DMS 273 (cell line): ENCODE results near the gene AIG1.

Source experiments
- DNase-seq: peaks from one replicate; lab custom pipeline; 2025; ENCODE audit not compliant: unreplicated experiment; lab: John Stamatoyannopoulos, UW

AIG1 gene

GRCh38 chr6:143192766-143193165 is 132.1 kb downstream of the AIG1 start:
- no peak for DNase-seq

- DNase-seq = no peak
Measured at GRCh38 chr6:143193571-143194094, 132.9 kb downstream of the AIG1 start.

- no peak for DNase-seq
Measured at GRCh38 chr6:143194095-143194589, 133.5 kb downstream of the AIG1 start.

GRCh38 chr6:143195349-143195845 is 134.7 kb downstream of the AIG1 start:
- DNase-seq = no peak

GRCh38 chr6:143196525-143197225 is 136.0 kb downstream of the AIG1 start:
- DNase-seq = no peak

GRCh38 chr6:143197377-143197776 is 136.7 kb downstream of the AIG1 start:
- DNase-seq = no peak

GRCh38 chr6:143198312-143198711 is 137.6 kb downstream of the AIG1 start:
- peak; percentile 4 for DNase-seq

- DNase-seq = no peak
Measured at GRCh38 chr6:143199291-143199690, 138.6 kb downstream of the AIG1 start.

- no peak for DNase-seq
Measured at GRCh38 chr6:143200167-143200770, 139.6 kb downstream of the AIG1 start.

- DNase-seq = no peak
Measured at GRCh38 chr6:143204045-143204444, 143.4 kb downstream of the AIG1 start.

- DNase-seq = no peak
Measured at GRCh38 chr6:143205131-143205535, 144.4 kb downstream of the AIG1 start.

GRCh38 chr6:143205585-143205984 is 144.9 kb downstream of the AIG1 start:
- DNase-seq = no peak

GRCh38 chr6:143205991-143206390 is 145.3 kb downstream of the AIG1 start:
- no peak for DNase-seq

- DNase-seq = no peak
Measured at GRCh38 chr6:143206550-143206949, 145.9 kb downstream of the AIG1 start.

GRCh38 chr6:143210420-143210819 is 149.7 kb downstream of the AIG1 start:
- DNase-seq = no peak

GRCh38 chr6:143213859-143214376 is 153.2 kb downstream of the AIG1 start:
- no peak for DNase-seq

- no peak for DNase-seq
Measured at GRCh38 chr6:143215363-143215762, 154.7 kb downstream of the AIG1 start.

GRCh38 chr6:143215771-143216170 is 155.1 kb downstream of the AIG1 start:
- DNase-seq = no peak

- DNase-seq = no peak
Measured at GRCh38 chr6:143218233-143218632, 157.5 kb downstream of the AIG1 start.

- DNase-seq = no peak
Measured at GRCh38 chr6:143221698-143222097, 161.0 kb downstream of the AIG1 start.

- DNase-seq = no peak
Measured at GRCh38 chr6:143222310-143222709, 161.6 kb downstream of the AIG1 start.

GRCh38 chr6:143222801-143223231 is 162.1 kb downstream of the AIG1 start:
- DNase-seq = no peak
